AG09319 (cell line): ENCODE data around the gene KAT14.
A peak's percentile ranks its signal among the peaks of the same experiment; 100 is the strongest.
"Not testable (repeated sequence)": the region's sequence is repeated elsewhere in the genome, so short reads cannot be mapped to it uniquely, and the experiment has no call there.

Source experiments
- DNase-seq: peaks from one replicate; pipeline ENCODE4 v3.0.0-alpha.2; 2010; ENCODE audit warnings: low read depth; ENCODE audit errors: extremely low read depth
- CTCF ChIP-seq: IDR thresholded peaks from 2 replicates; pipeline ENCODE4 v1.5.1; 2011; ENCODE audit warnings: low read depth, mild to moderate bottlenecking, inconsistent platforms, low read length, moderate library complexity

KAT14 gene

GRCh38 chr20:18202966-18203365 lies 65.3 kb downstream of the KAT14 start:
- no peak for TF ChIP-seq CTCF
- DNase-seq, result no peak

GRCh38 chr20:18203700-18204099 lies 66.0 kb downstream of the KAT14 start:
- DNase-seq, result not testable (repeated sequence)

- DNase-seq, result no peak
- no peak for TF ChIP-seq CTCF
These were observed 75.3 kb downstream of the KAT14 start for GRCh38 chr20:18213002-18213401.

GRCh38 chr20:18215566-18215965 lies 77.9 kb downstream of the KAT14 start:
- DNase-seq, result no peak
- no peak for TF ChIP-seq CTCF

GRCh38 chr20:18218280-18218679 lies 80.6 kb downstream of the KAT14 start:
- no peak for TF ChIP-seq CTCF
- no peak for DNase-seq

GRCh38 chr20:18223409-18223808 lies 85.7 kb downstream of the KAT14 start:
- DNase-seq, result no peak
- no peak for TF ChIP-seq CTCF

- TF ChIP-seq CTCF, result no peak
- peak; percentile 10 for DNase-seq
These were observed 87.4 kb downstream of the KAT14 start for GRCh38 chr20:18224968-18225568.

GRCh38 chr20:18225632-18226031 lies 88.0 kb downstream of the KAT14 start:
- no peak for TF ChIP-seq CTCF
- DNase-seq, result no peak

GRCh38 chr20:18226741-18227140 lies 89.1 kb downstream of the KAT14 start:
- DNase-seq, result not testable (repeated sequence)
